AG08396 (cell line): ENCODE results near the gene RHNO1.

ENCODE experiments used
- DNase-seq: peaks from one replicate; pipeline ENCODE4 v3.0.0; 2012; ENCODE audit warnings: low spot score, mixed read lengths

The RHNO1 gene

DNA sequence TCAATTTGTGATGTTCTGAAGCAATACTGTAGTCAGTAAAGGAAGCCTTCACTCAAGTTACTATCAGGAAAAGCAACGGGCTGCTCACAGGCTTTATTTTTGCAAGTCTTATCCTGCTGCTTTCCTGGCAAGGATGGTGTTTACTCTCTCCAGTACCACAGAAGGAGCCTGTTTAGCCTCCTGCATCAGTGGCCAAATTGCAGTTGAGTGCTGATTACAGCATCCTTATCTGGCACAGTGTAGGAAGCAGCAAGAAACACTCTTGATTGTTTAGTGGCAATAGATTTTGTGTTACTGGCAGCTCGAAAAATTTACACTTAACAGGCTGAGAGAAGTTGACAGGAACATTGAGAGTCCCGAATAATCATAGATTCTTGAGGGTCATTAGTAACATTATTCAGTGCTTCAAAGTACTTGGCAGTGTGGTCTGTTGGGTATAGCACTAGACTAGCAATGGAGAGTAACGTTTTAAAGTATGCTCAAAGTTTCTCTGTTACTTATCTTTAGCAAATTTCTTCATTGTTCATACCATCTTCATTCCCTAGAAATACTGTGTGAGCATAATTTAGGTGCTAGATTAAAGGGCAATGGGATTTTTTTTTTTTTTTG is 25.4 kb downstream of the RHNO1 start:
- peak; percentile 17 for DNase-seq

DNA sequence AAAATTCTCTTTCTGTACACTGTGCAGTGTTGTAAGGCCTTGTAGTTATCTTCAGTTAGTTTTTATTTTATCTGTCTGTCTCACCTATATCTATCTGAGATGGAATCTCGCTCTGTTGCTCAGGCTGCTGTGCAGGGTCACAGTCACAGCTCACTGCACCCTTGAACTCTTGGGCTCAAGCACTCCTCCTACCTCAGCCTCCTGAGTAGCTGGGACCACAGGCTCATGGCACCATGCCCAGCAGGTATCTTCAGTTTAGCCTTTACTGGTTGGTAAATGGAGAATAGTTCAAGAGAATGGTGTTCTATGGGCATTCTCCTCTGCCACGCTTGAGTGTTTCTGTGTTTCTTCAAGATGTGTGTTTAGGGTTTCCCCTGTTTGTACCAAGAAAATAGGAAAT is 27.2 kb downstream of the RHNO1 start:
- no peak for DNase-seq

DNA sequence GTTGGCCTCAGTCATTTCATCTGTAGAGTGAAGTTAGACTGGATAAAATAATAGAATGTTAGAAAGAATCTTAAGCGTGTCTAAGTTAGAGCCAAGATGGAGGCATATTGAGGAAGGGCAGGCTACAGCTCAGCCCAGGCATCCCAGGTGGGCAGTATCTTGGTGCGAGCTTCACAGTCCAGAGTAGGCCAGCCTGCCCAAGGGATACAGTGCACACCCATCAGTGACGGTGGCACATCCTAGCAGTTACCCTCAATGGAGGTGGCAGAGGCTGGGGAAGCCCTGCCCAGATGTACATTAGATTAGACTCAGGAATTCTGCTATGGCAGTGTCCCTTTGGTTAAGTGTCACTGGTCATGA is 35.2 kb downstream of the RHNO1 start:
- no peak for DNase-seq

DNA sequence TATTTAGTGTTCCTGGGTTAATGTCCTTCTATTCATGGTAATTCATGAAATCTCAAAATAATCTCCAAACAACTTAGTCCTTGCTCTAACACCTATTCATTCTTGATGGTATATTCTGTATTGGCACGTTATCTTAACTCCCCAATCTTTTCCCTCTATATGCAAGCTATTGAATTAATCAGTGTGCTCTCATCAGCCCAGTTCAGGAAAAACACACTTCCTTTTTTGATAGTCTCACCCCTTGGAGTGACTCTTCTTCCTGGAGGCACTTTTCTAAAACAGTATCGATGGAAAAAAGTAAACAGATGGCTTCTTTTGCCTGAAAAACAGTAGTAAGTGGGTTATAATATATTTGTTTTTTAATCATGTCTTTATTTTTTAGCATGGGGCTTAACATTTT is 42.2 kb downstream of the RHNO1 start:
- no peak for DNase-seq

DNA sequence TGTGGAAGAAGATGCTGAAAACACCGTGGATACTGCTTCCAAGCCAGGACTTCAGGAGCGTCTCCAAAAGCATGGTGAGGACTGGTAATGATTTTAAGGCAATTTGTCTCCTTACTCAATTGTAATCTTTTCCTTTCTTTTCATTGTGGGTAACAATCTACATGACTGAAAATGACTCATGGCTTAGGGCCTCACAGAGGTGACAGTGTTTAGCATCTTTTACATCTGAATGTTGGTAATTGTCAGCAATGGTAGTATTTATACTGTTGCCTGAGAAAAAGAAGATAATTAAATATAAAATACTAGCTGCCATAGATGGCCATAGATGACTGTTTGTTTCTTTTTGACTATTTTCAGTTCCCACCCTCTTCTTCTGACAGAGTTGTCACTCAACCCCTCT is 45.3 kb downstream of the RHNO1 start:
- DNase-seq, result no peak

DNA sequence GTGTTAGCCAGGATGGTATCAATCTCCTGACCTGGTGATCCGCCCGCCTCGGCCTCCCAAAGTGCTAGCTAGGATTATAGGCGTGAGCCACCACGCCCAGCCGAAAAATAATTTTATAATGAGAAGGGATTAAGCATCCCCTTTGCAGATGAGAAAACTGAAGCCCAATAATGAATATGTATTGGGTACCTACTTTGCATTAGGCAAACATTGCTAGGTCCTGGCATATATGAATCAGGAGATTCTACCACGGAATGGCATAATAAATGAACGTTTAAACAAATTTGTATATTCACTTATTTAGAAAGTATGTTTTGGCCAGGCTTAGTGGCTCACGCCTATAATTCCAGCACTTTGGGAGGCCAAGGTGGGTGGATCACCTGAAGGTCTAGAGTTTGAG is 46.0 kb downstream of the RHNO1 start:
- no peak for DNase-seq

DNA sequence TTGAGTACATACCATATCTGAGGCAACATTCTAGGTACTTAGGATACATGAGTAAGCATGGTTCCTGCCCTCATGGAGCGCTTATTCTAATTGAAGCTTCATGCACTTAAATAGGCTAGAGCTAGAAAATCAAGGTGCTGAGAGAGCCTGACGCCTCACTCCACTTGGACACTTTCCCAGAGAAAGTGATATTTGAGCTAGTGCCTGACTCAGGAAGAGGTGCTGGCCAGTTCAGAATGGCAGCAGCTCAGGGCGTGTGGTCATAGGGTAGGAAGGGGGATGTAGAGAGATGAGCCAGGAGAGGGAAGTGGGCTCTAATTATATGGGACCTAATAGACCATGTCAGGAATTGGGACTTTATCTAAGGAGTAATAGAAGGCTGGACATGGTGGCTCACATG is 47.0 kb downstream of the RHNO1 start:
- DNase-seq, result peak; percentile 31

DNA sequence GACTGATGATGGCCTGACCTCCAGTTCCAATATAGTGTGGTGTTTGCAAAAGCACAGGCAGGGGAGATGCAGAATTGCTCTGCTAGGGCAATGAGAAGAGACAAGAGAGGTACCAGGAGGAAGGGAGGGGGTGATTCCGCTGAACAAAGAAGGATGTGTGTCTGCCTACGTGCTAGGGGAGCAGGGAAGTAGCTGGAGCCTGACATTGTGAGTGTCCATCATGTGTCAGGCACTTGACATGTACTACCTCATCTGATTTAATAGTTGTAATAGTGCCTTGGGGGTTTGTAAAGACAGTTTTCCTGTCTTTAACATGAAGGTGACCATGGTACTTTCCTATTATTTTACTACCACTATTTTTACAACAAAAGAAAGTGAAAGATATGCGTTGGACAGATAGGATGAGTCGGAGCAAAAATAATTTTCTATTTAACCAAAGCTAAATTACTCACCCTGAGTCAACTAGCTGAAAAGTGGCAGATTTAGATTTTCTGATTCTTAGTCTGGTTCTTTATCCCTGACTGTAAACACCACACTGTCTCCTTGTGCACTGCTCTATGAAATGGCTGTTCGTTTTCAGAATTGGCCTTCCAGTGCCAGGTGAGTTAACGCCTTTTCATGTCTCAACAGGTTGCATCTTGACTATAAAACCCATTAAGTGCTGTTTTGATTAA is 48.4 kb downstream of the RHNO1 start:
- DNase-seq, result peak; percentile 41

DNA sequence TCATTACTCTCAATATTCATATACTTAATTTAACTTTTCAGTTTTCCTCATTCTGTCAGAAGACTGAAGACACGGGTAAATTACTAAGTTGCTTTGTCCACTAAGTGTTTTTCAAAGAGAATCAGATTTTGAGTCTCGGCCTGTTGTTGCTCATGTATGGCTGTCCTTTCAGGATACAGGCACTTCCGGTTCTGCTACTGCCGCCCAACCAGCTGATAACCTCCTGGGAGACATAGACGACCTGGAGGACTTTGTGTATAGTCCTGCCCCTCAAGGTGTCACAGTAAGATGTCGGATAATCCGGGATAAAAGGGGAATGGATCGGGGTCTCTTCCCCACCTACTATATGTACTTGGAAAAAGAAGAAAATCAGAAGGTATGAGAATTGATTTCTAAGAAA is 53.8 kb downstream of the RHNO1 start:
- DNase-seq, result no peak

DNA sequence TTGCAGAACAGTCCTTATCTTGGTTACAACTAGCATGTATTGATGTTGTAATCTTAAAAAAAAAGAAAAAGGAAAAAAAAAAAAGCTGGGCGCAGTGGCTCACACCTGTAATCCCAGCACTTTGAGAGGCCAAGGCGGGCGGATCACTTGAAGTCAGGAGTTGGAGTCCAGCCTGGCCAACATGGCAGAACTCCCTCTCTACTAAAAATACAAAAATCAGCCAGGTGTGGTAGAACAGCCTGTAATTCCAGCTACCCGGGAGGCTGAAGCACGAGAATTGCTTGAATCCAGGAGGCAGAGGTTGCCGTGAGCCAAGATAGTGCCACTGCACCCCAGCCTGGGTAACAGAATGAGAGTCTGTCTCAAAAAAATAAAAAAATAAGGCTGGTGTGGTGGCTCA is 56.6 kb downstream of the RHNO1 start:
- DNase-seq, result no peak

DNA sequence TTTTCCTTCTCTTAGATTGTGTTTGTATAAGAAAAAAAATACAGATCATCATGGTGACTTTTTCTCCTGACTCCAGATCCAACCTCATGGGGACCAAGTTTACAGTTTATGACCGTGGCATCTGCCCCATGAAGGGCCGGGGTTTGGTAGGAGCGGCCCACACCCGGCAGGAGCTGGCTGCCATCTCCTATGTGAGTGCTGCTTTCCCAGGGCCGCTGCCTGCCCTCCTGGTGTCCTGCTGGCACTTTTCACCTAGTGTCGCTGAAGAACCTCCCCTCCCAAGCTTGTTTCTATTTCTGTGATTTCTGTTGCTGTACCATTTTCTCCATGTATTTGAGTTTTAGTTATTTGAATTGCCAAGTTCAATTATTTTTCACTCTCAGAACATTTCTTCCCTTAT is 57.3 kb downstream of the RHNO1 start:
- no peak for DNase-seq

DNA sequence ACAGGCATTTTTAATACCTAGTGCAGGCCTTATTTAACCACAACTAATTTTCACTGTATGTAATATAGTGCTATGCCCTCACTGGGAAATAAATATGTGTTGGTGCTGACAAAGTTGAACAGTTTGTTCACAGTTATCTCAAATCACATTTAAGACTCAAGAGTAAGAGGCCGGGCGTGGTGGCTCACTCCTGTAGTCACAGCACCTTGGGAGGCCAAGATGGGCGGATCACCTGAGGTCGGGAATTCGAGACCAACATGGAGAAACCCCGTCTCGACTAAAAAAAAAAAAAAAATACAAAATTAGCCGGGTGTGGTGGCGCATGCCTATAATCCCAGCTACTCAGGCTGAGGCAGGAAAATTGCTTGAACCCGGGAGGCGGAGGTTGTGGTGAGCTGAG is 59.3 kb downstream of the RHNO1 start:
- no peak for DNase-seq

DNA sequence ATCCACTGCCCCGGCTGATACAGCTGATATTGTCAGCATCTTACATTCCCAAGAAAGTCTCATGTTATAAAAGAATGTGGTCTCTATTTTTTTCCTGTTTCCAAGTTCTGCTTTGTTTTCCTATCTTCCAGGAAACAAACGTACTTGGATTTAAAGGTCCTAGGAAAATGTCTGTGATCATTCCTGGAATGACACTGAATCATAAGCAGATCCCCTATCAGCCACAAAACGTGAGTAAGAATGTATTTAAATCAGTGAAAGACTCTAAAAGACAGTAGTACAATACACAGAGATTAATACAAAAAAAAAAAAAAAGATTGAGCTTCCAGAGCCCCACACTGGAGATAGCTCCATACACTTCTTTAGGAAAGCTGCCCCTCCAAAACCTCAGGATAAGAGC is 60.5 kb downstream of the RHNO1 start:
- DNase-seq, result no peak
